ENCODE data around the gene ABCA2. TPM values are rescaled to one million over a fixed set of nuclear protein-coding genes. Genes with fewer than 3 reads are reported as not detected.
A peak's percentile ranks its signal among the peaks of the same experiment; 100 is the strongest.

ABCA2 gene
- total and polyA plus RNA-seq, 9 of the 15 experiments (the other 6 are each of a cell fraction or from before 2014, with no cell fraction given): 0.69 to 16.3 (median 6.1) TPM; not detected in 2

GRCh38 chr9:137067860-137068538, 40.0 kb upstream of the ABCA2 start (continued):
- TF ChIP-seq ZNF121 (CRISPR knock-in tag; conservative IDR thresholded peaks at IDR 0.05): no peak
- no peak for TF ChIP-seq ZNF699 (CRISPR knock-in tag; IDR thresholded peaks at IDR 0.05; ENCODE audit: insufficient replicate concordance)
- TF ChIP-seq CEBPB (tag; IDR thresholded peaks at IDR 0.05): peak; percentile 64
- no peak for TF ChIP-seq ZNF436 (CRISPR knock-in tag; IDR thresholded peaks at IDR 0.05)
- no peak for TF ChIP-seq IRF9 (tag; IDR thresholded peaks at IDR 0.05)
- TF ChIP-seq LCOR (CRISPR knock-in tag; IDR thresholded peaks at IDR 0.05): peak; percentile 45; the same call in 1 of the 2 replicates
- no peak for TF ChIP-seq TFAM (CRISPR knock-in tag; conservative IDR thresholded peaks at IDR 0.05)
- TF ChIP-seq POLR2AphosphoS2 (IDR thresholded peaks at IDR 0.05; ENCODE audit: low read length): no peak
- no peak for TF ChIP-seq KAT2B (IDR thresholded peaks at IDR 0.05; ENCODE audit: low read depth, low read length)
- peak; percentile 43; the same call in 1 of the 2 replicates for TF ChIP-seq SMC3 (conservative IDR thresholded peaks at IDR 0.05; ENCODE audit: insufficient read depth, low read depth, low read length)
- no peak for TF ChIP-seq GABPA (tag; conservative IDR thresholded peaks at IDR 0.05; ENCODE audit: low read depth)
- TF ChIP-seq FOXP1 (CRISPR knock-in tag; IDR thresholded peaks at IDR 0.05): no peak
- TF ChIP-seq DMBX1 (CRISPR knock-in tag; IDR thresholded peaks at IDR 0.05; ENCODE audit: borderline replicate concordance): no peak
- TF ChIP-seq NRF1 (conservative IDR thresholded peaks at IDR 0.05 in 1 of 2, IDR thresholded peaks at IDR 0.05 in 1 of 2): peak in 1 of 2 experiments; percentile 17; a peak in 1 of 4 replicates
- TF ChIP-seq RB1 (IDR thresholded peaks at IDR 0.05; ENCODE audit: low read depth): peak; percentile 12; the same call in 1 of the 2 replicates
- TF ChIP-seq CBX3 (IDR thresholded peaks at IDR 0.05; ENCODE audit: borderline replicate concordance in 1 of 2, low read length in 2 of 2): no peak
- TF ChIP-seq ZNF280B (CRISPR knock-in tag; IDR thresholded peaks at IDR 0.05): no peak
- TF ChIP-seq HDAC2 (IDR thresholded peaks at IDR 0.05): peak; percentile 52; the same call in 1 of the 2 replicates
- no peak for TF ChIP-seq RBBP5 (IDR thresholded peaks at IDR 0.05; ENCODE audit: borderline replicate concordance, insufficient read depth, low read length, poor library complexity, severe bottlenecking)
- no peak for TF ChIP-seq MAFG (tag; conservative IDR thresholded peaks at IDR 0.05)
- no peak for TF ChIP-seq PHF20 (IDR thresholded peaks at IDR 0.05; ENCODE audit: partially characterized antibody)
- 0 out of 2 replicates have a peak, but pooled peaks have one; percentile 83 for TF ChIP-seq ZNF384 (IDR thresholded peaks at IDR 0.05; ENCODE audit: low read depth, low read length)
- TF ChIP-seq KAT7 (CRISPR knock-in tag; IDR thresholded peaks at IDR 0.05; ENCODE audit: borderline replicate concordance): peak; percentile 57; the same call in 1 of the 2 replicates
- no peak for TF ChIP-seq GTF2A2 (tag; IDR thresholded peaks at IDR 0.05)
- TF ChIP-seq ZBTB17 (CRISPR knock-in tag; IDR thresholded peaks at IDR 0.05): no peak
